Stimulated activated CD4-positive, alpha-beta T cell treated with anti-CD3 and anti-CD28 coated beads, Interleukin-15, amount 100 ng/mL, for 1 hour (primary cell): Measurements from ENCODE around the gene TIGD4.

Experiments used
- DNase-seq, 2 donors: peaks; one replicate each; pipeline ENCODE4 v3.0.0-alpha.2; 2020; ENCODE audit warnings: low read depth in 1 of 2, low spot score in 1 of 2

The TIGD4 gene

GRCh38 chr4:152727784-152728183 is 51.7 kb downstream of the TIGD4 start:
- no peak for DNase-seq

- DNase-seq = no peak
Measured at GRCh38 chr4:152724494-152724893, 55.0 kb downstream of the TIGD4 start.

- no peak for DNase-seq
Measured at GRCh38 chr4:152723236-152723635, 56.3 kb downstream of the TIGD4 start.

GRCh38 chr4:152719801-152720556 is 59.6 kb downstream of the TIGD4 start:
- DNase-seq = no peak
